Stomach (tissue), 4 donors: ENCODE results near the gene PAK5.

ENCODE experiments used
- POLR2A ChIP-seq, 4 donors: fragments of 450-650 bp; IDR thresholded peaks; one replicate each; pipeline ENCODE4 v1.6.1; 2016; ENCODE audit warnings: antibody characterized with exemption in 4 of 4, control low read depth in 2 of 4, mild to moderate bottlenecking in 1 of 4, moderate library complexity in 1 of 4
- TF ChIP-seq, protein P1 (sequence below), 7 experiments: fragments of 450-650 bp in 4 of 7; fragments of 200-600 bp in 3 of 7; sonication (generic) in 3 of 7; IDR thresholded peaks; one replicate each; pipeline ENCODE4 v1.5.1; 2016 to 2019; ENCODE audit warnings: antibody characterized with exemption in 7 of 7, control low read depth in 2 of 7, mild to moderate bottlenecking in 1 of 7

GRCh38 chr20:9699181-9699580 is 139.7 kb downstream of the PAK5 start:
- no peak for TF ChIP-seq POLR2A (IDR thresholded peaks at IDR 0.05)
- TF ChIP-seq, protein P1, sequence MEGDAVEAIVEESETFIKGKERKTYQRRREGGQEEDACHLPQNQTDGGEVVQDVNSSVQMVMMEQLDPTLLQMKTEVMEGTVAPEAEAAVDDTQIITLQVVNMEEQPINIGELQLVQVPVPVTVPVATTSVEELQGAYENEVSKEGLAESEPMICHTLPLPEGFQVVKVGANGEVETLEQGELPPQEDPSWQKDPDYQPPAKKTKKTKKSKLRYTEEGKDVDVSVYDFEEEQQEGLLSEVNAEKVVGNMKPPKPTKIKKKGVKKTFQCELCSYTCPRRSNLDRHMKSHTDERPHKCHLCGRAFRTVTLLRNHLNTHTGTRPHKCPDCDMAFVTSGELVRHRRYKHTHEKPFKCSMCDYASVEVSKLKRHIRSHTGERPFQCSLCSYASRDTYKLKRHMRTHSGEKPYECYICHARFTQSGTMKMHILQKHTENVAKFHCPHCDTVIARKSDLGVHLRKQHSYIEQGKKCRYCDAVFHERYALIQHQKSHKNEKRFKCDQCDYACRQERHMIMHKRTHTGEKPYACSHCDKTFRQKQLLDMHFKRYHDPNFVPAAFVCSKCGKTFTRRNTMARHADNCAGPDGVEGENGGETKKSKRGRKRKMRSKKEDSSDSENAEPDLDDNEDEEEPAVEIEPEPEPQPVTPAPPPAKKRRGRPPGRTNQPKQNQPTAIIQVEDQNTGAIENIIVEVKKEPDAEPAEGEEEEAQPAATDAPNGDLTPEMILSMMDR (IDR thresholded peaks at IDR 0.05): no peak
